Keratinocyte (primary cell): Measurements from ENCODE around the gene DDX49. TPM values are rescaled to one million over a fixed set of nuclear protein-coding genes. Genes with fewer than 3 reads are reported as not detected.

Source experiments
- DNase-seq: peaks from one replicate; pipeline ENCODE4 v3.0.0-alpha.2; 2011; ENCODE audit warnings: low read depth, missing footprints, low spot score
- FAIRE-seq: peaks from 2 replicates; lab custom pipeline; 2011; peaks lifted over from hg19 to GRCh38; lab: Jason Lieb, UNC
- H2AFZ ChIP-seq: 2 replicates; pipeline ENCODE4 v1.6.0; 2012; ENCODE audit warnings: low read length, control low read depth, inconsistent platforms; ENCODE audit not compliant: control insufficient read depth
- H3K27ac ChIP-seq: 2 replicates; pipeline ENCODE4 v1.5.1; 2011; ENCODE audit warnings: low read length; ENCODE audit not compliant: control insufficient read depth, insufficient read depth
- H3K27me3 ChIP-seq: 3 replicates; pipeline ENCODE4 v1.6.0; 2011; ENCODE audit warnings: low read length; ENCODE audit not compliant: control insufficient read depth, insufficient read depth; ENCODE audit errors: extremely low read depth
- H3K36me3 ChIP-seq, 2 experiments: 2 replicates in 1 of 2; 3 replicates in 1 of 2; pipeline ENCODE4 v1.5.1; 2011; ENCODE audit warnings: low read length in 2 of 2, mild to moderate bottlenecking in 1 of 2; ENCODE audit not compliant: control insufficient read depth in 2 of 2, insufficient read depth in 2 of 2; ENCODE audit errors: extremely low read depth in 1 of 2
- H3K4me1 ChIP-seq: 3 replicates; pipeline ENCODE4 v1.5.1; 2011; ENCODE audit warnings: low read length; ENCODE audit not compliant: control insufficient read depth, insufficient read depth; ENCODE audit errors: extremely low read depth
- H3K4me2 ChIP-seq: 3 replicates; pipeline ENCODE4 v1.6.0; 2011; ENCODE audit warnings: low read depth, low read length; ENCODE audit not compliant: control insufficient read depth, insufficient read depth; ENCODE audit errors: extremely low read depth
- H3K4me3 ChIP-seq, 3 experiments: fragments of 200-600 bp in 1 of 3; sonication (generic) in 1 of 3; 2 replicates in 2 of 3; 3 replicates in 1 of 3; pipeline ENCODE4 v1.5.1; 2011 to 2016; ENCODE audit warnings: low read length in 3 of 3, mild to moderate bottlenecking in 3 of 3, control low read depth in 2 of 3, inconsistent platforms in 1 of 3, low read depth in 1 of 3, mixed read lengths in 1 of 3, mixed run types in 1 of 3, moderate library complexity in 1 of 3; ENCODE audit not compliant: control insufficient read depth in 2 of 3, insufficient read depth in 2 of 3; ENCODE audit errors: extremely low read depth in 1 of 3
- H3K79me2 ChIP-seq: 2 replicates; pipeline ENCODE4 v1.6.0; 2012; ENCODE audit warnings: low read length; ENCODE audit not compliant: control insufficient read depth, insufficient read depth
- H3K9ac ChIP-seq: 3 replicates; pipeline ENCODE4 v1.6.0; 2011; ENCODE audit warnings: low read length; ENCODE audit not compliant: control insufficient read depth, insufficient read depth; ENCODE audit errors: extremely low read depth
- H3K9me1 ChIP-seq: 3 replicates; pipeline ENCODE4 v1.6.0; 2011; ENCODE audit warnings: low read length; ENCODE audit not compliant: control insufficient read depth, insufficient read depth; ENCODE audit errors: extremely low read depth
- H3K9me3 ChIP-seq: 2 replicates; pipeline ENCODE4 v1.5.1; 2012; ENCODE audit warnings: low read depth, low read length; ENCODE audit not compliant: control insufficient read depth
- H4K20me1 ChIP-seq: 3 replicates; pipeline ENCODE4 v1.6.0; 2011; ENCODE audit warnings: low read length; ENCODE audit not compliant: control insufficient read depth, insufficient read depth; ENCODE audit errors: extremely low read depth
- CTCF ChIP-seq, 3 experiments: IDR thresholded peaks in 1 of 3; conservative IDR thresholded peaks in 1 of 3; optimal IDR thresholded peaks in 1 of 3; 2 replicates in 2 of 3; 3 replicates in 1 of 3; pipeline versions ENCODE3 to v1.5.1; 2011; ENCODE audit warnings: low read length in 3 of 3, mild to moderate bottlenecking in 3 of 3, moderate library complexity in 2 of 3, control low read depth in 1 of 3, inconsistent platforms in 1 of 3; ENCODE audit not compliant: insufficient read depth in 2 of 3; ENCODE audit errors: extremely low read depth in 1 of 3
- EZH2 ChIP-seq: IDR thresholded peaks from one replicate; pipeline ENCODE4 v1.6.1; 2012; ENCODE audit warnings: inconsistent platforms, mild to moderate bottlenecking, low read length, moderate library complexity
- dilution Hi-C: fragments of 300-500 bp; cut with MboI; formaldehyde crosslinking; loops from one replicate; pipeline ENCODE4 v1.7.0; 2020; ENCODE audit warnings: low sequenced_read_pairs; ENCODE audit not compliant: extremely low pct_ligation_motif_present
- polyA plus RNA-seq, 5 experiments: library from polyadenylated mRNA; depleted of rRNA in 3 of 5; stranded (reverse) in 3 of 5; stranded (forward) in 1 of 5; unstranded in 1 of 5; fragments of >200 nt; gene quantifications; 1 replicate in 1 of 5; 2 replicates in 3 of 5; 3 replicates in 1 of 5; pipeline versions ENCODE4 v1.2.1 to v1.2.3, GENCODE V29; 2011 to 2012; ENCODE audit warnings: missing spikeins in 2 of 5, low read depth in 1 of 5, low replicate concordance in 1 of 5

DDX49 gene
- polyA plus RNA-seq, 1 donor (not counting 4 experiments of a cell fraction or from before 2014, with no cell fraction given) = 39.2 TPM

GRCh38 chr19:18943465-18943864, 23.9 kb downstream of the DDX49 start:
- Histone ChIP-seq H3K4me3 (no peak overlapping the region), H3K36me3 (peaks cover 6 to 10% of the 10 kb centered on the region in 2 experiments), H2AFZ (no peak overlapping the region), H3K9me3 (no peaks in the 10 kb centered on the region), H3K9ac (no peak overlapping the region), H3K27me3 (no peaks in the 10 kb centered on the region), H3K4me1 (peaks cover 10% of the 10 kb centered on the region), H3K27ac (no peak overlapping the region), H3K9me1 (no peaks in the 10 kb centered on the region), H3K4me2 (no peak overlapping the region), H3K79me2 (peaks cover 38% of the 10 kb centered on the region), H4K20me1 (no peaks in the 10 kb centered on the region)
- TF ChIP-seq CTCF (optimal IDR thresholded peaks at IDR 0.05 in 1 of 3, IDR thresholded peaks at IDR 0.05 in 1 of 3, conservative IDR thresholded peaks at IDR 0.05 in 1 of 3; ENCODE audit: extremely low read depth in 1 of 3, insufficient read depth in 2 of 3, low read length in 3 of 3) (no peak), EZH2 (no peak)
- no peak for DNase-seq
- no peak for FAIRE-seq
- dilution Hi-C loops = no loop called here

DNA sequence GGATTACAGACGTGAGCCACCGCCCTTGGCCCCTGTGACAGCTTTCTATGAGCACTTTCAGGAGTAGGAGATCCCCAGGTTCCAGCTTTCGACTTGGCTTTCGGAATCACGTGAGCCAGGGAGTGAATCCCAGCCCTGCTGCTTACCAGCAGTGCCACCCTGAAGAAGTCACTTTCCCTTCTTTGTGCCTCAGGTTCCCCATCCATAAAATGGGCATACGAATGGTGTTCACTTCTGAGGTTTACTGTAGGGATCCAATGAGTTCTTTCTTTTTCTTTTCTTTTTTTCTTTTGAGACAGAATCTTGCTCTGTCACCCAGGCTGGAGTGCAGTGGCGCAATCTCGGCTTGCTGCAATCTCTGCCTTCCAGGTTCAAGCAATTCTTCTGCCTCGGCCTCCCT, 25.8 kb downstream of the DDX49 start:
- Histone ChIP-seq H3K79me2 (peaks cover 19% of the 10 kb centered on the region), H3K27me3 (no peaks in the 10 kb centered on the region), H3K27ac (no peak overlapping the region), H3K9ac (no peak overlapping the region), H3K36me3 (peaks cover 4 to 9% of the 10 kb centered on the region in 2 experiments), H3K9me1 (no peaks in the 10 kb centered on the region), H3K4me2 (no peak overlapping the region), H3K4me3 (no peak overlapping the region), H4K20me1 (no peaks in the 10 kb centered on the region), H3K9me3 (no peaks in the 10 kb centered on the region), H3K4me1 (peaks cover 10% of the 10 kb centered on the region), H2AFZ (no peak overlapping the region)
- no peak for TF ChIP-seq CTCF (optimal IDR thresholded peaks at IDR 0.05 in 1 of 3, IDR thresholded peaks at IDR 0.05 in 1 of 3, conservative IDR thresholded peaks at IDR 0.05 in 1 of 3; ENCODE audit: extremely low read depth in 1 of 3, insufficient read depth in 2 of 3, low read length in 3 of 3)
- TF ChIP-seq EZH2 = no peak
- FAIRE-seq (no peak), DNase-seq (no peak)
- dilution Hi-C loops = no loop called here
